NOMO-1 treated with DMSO at 0.1 percent for 48 hours (cell line): ENCODE results near the gene NCDN.

ENCODE experiments used
- DNase-seq: peaks from one replicate; lab custom pipeline; 2025; ENCODE audit not compliant: unreplicated experiment; lab: John Stamatoyannopoulos, UW

NCDN gene, protein sequence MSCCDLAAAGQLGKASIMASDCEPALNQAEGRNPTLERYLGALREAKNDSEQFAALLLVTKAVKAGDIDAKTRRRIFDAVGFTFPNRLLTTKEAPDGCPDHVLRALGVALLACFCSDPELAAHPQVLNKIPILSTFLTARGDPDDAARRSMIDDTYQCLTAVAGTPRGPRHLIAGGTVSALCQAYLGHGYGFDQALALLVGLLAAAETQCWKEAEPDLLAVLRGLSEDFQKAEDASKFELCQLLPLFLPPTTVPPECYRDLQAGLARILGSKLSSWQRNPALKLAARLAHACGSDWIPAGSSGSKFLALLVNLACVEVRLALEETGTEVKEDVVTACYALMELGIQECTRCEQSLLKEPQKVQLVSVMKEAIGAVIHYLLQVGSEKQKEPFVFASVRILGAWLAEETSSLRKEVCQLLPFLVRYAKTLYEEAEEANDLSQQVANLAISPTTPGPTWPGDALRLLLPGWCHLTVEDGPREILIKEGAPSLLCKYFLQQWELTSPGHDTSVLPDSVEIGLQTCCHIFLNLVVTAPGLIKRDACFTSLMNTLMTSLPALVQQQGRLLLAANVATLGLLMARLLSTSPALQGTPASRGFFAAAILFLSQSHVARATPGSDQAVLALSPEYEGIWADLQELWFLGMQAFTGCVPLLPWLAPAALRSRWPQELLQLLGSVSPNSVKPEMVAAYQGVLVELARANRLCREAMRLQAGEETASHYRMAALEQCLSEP

DNA sequence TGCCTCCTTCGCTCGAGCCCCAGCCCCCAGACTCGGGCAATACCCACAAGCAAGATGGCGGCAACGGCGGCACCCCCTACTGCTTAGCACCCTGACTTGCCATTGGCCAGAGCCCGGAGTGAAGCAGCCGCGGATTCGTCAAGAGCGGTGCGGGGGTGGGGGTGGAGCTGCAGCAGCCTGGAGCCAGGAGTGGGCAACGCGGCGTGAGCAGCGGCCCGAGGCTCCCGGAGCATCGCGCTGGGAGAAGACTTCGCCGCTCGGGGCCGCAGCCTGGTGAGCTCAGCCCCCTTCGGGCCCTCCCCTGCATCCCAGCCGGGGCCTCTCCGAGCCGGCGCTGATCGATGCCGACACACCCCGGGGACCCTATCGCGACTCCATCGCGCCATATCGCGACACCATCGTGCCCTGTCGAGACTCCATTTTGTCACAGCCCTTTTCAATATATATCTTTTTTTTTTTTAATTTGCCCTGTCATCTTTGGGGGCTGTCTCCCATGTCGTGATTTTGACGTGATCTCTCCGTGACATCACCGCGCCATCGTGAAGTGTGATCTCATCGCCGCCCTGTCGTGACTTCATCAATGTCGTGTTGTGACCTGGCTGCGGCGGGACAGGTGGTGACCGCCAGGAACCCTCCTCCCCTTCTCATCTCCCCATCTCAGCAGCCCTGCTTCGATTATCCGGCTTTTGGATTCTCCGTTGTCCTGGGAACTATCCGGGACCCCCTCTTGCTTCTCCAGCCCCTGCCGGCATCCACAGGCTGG, at the start of gene NCDN:
Gene NCDN (plus strand): TSS at position 189 of the 763 bp plus-strand sequence. CDS start 392 bp downstream, at position 581.
- DNase-seq, result peak; percentile 93

DNA sequence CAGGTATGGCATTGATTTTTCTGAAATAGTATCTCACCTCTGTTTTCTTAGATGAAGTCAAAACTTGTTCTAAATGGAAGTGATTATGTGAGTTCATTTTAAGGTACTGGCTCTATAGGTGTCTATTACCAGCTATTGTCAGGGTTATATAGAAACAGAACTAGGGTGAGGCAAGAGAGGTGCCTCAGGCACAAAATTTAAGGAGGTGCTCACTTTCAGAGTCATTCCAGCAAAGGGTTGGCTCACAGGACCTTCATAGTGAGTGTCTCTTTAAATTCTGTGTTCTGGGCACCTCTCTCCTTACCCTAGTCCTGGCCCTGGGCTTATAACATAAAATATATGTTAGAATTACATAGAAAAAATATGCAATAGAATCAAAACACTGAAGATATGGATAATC, 49.7 kb upstream of the NCDN start:
- no peak for DNase-seq

- DNase-seq, result no peak
Measured at GRCh38 chr1:35509558-35509957, 48.0 kb upstream of the NCDN start.

DNA sequence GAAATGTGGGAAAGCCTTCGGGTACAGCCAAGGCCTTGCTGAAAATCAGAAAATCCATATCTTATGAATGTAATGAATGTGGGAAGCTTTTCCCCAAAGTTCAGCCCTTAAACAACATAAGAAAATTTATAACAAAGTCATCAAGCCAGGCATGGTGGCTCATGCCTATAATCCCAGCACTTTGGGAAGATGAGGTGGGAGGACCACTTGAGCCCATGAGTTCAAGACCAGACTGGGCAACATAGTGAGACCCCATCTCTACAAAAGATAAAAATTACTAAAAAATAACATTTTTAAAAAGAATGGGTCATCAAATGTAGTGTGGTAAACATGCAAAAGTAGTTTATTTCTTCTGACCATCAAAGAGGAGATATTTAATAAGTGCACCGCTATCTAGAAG, 46.3 kb upstream of the NCDN start:
- no peak for DNase-seq

DNA sequence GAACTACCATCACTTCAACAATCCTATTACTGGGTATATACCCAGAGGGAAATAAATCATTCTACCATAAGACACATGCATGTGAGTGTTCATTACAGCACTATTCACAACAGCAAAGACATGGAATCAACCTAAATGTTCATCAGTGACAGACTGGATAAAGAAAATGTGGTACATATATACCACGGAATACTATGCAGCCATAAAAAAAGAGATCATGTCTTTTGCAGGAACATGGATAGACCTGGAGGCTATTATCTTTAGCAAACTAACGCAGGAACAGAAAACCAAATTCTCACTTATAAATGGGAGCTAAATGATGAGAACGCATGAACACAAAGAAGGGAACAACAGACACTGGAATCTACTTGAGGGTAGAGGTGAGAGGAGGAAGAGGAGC, 39.4 kb upstream of the NCDN start:
- DNase-seq, result no peak

DNA sequence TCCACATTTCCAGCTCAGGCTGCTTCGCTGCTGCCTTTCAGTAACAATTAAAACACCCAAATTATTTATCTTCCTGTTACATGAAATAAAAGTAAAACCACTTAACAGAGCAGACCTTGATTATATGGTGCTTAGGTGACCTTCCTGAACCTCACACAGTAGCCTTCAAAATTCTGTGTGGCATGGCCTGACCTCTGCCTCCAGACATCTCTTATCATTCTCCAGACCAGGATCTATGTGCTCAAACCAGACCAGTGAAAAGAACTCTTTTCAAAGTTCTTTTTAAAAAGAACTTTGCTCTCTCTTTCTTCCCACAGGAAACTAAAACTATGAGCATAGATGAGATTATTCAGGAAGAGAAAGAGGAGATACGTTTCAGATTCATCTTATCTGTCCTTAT, 38.2 kb upstream of the NCDN start:
- DNase-seq, result no peak

DNA sequence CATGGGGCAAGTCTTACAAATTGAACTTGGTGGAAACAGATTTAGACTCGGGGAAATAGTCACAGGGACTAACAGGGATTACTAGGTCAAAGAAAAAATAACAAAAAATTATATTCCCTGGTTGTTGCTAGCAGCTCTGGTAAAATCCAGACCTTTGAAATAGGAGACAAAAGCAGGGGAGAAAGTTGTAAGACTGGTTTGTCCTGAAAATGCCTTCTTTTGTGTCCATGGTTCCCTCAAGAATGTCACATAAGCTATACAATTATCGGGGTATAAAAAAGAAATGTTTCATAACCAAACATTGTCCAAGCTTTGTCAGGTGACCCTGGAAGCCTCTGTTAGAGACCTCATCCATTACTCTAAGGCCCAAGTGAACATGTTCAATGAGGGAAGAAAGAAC, 33.5 kb upstream of the NCDN start:
- DNase-seq, result no peak

DNA sequence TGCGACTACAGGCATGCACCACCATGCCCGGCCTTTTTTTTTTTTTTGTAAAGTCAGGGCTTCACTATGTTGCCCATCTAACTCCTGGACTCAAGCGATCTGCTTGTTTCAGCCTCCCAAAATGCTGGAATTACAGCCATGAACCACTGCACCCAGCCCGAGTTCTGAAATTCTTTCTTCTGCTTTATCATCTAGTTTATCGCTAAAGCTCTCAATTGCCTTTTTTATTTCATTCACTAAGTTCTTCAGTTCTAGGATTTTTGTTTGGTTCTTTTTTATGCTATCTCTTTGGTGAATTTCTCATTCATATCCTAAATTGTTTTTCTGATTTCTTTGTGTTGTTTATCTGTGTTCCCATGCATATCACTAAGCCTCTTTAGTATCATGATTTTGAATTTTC, 27.4 kb upstream of the NCDN start:
- no peak for DNase-seq

DNA sequence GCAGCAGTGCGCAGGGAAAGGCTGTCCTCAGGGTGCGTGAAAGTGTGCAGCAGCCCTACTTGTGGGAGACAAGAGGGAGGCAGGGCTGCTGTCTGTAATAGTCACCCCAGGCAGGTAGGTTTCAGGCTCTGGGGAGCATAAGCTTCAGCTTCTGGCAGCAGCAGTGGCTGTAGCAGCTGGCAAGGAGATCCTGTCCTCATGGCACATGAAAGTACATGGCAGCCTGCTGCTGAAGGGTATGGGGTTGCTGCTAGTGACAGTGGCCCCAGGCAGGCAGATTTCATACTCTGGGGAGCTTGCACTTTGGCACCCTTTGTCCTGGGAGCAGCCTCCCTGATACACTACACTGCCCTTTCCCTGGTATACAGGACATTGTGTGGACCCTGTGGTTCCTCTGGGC, 26.7 kb upstream of the NCDN start:
- DNase-seq, result no peak

GRCh38 chr1:35531368-35531767, 26.2 kb upstream of the NCDN start:
- no peak for DNase-seq

- no peak for DNase-seq
Measured at GRCh38 chr1:35532497-35533223, 24.9 kb upstream of the NCDN start.

DNA sequence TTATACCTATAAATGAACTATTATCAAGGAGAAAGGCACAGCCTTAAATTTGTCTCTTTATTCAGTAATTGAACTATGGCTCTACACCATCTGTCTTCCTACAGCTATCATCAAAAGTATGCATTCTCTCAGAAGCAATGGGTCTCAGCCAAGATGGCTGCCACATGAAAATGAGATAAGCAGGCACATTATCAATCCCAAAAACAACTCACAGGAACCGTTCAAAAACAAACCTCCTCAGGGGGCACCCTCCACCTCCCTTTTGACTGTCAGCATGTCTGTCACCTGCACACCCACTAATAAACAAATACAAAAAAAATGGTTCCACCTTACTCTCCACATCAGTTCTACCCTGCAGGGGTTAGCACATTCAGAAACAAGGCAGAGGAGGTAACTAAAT, 24.0 kb upstream of the NCDN start:
- DNase-seq, result no peak

DNA sequence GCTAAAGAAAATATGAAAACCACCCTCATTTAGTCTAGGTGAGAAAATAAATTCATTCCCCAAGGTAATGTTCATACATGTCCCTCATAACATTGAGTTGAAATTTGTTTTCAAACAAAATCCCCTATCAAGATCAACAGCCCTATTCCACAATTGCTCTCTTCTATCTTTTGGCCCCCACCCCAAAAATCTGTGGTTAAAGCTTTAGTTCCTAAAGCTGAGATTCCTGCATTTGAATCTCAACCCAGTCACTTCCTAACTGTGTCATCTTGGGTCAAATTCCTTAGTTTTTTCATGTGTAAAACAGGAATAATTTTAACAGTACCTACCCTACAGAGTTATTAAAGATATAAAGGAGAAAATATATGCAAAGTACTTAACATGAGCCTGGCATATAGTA, 22.4 kb upstream of the NCDN start:
- DNase-seq, result no peak

- no peak for DNase-seq
Measured at GRCh38 chr1:35536556-35537162, 20.9 kb upstream of the NCDN start.

- DNase-seq, result no peak
Measured at GRCh38 chr1:35537806-35538205, 19.8 kb upstream of the NCDN start.

- peak; percentile 33 for DNase-seq
Measured at GRCh38 chr1:35539073-35539823, 18.4 kb upstream of the NCDN start.

- DNase-seq, result peak; percentile 33
Measured at GRCh38 chr1:35539824-35540261, 17.8 kb upstream of the NCDN start.

- DNase-seq, result peak; percentile 79
Measured at GRCh38 chr1:35544976-35545375, 12.6 kb upstream of the NCDN start.

DNA sequence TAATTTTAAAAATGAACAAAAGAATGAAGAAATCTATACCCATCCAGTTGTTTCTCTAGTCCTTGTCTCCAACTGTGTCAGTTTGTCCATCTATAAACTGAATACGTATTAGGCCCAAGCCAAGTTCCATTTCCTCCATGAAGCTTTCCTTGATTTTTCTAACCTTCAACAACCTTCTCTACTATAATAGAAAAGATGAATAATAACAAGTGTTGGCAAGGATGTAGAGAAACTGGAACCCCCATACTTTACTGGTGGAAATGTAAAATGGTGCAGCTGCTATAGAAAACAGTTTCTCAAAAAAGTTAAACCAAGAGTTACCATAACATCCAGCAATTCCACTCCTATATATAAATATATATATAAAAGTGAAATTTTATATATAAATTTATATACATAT, 11.0 kb upstream of the NCDN start:
- no peak for DNase-seq

DNA sequence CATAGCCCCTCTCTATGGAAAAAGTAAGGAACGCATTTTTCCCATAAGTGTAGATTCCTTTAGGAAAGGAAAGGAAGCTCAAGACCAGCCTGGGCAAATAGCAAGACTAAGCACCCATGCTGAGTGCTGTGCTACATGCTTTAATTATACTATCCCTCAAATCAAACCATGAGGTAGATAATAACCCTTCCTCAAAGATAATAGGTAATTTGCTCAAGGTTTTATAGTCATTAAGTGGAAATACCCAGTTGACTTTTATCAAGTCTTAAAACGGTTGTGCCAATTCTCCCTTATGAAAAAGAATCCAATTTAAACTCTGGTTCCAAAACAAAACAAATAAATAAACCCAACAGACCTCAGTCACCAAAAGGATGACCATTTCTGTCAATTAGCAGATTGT, 3.7 kb upstream of the NCDN start:
- DNase-seq, result no peak
